ENCODE data around the gene NME1. TPM values are rescaled to one million over a fixed set of nuclear protein-coding genes. Genes with fewer than 3 reads are reported as not detected.
A peak's percentile ranks its signal among the peaks of the same experiment; 100 is the strongest.

Gene NME1
- total and polyA plus RNA-seq, 9 of the 15 experiments (the other 6 are each of a cell fraction or from before 2014, with no cell fraction given), result 449 to 1,588 (median 604) TPM

GRCh38 chr17:51152766-51153209 lies 571 bp upstream of the NME1 start (continued):
- TF ChIP-seq E2F3 (CRISPR knock-in tag; IDR thresholded peaks at IDR 0.05) (no peak), ZC3H4 (CRISPR knock-in tag; IDR thresholded peaks at IDR 0.05; ENCODE audit: borderline replicate concordance) (no peak), HMGXB4 (CRISPR knock-in tag; IDR thresholded peaks at IDR 0.05) (no peak), ZBTB26 (CRISPR knock-in tag; IDR thresholded peaks at IDR 0.05) (no peak), FOSL1 (tag; conservative IDR thresholded peaks at IDR 0.05) (no peak), ZNF740 (CRISPR knock-in tag; IDR thresholded peaks at IDR 0.05) (no peak), ZNF740 (tag; IDR thresholded peaks at IDR 0.05) (no peak), RAD21 (CRISPR knock-in tag; conservative IDR thresholded peaks at IDR 0.05 in 1 of 2, IDR thresholded peaks at IDR 0.05 in 1 of 2) (no peak), ZNF384 (IDR thresholded peaks at IDR 0.05; ENCODE audit: low read depth, low read length) (peak; percentile 63), ZNF431 (CRISPR knock-in tag; IDR thresholded peaks at IDR 0.05) (no peak), CREM (IDR thresholded peaks at IDR 0.05; ENCODE audit: low read depth) (0 out of 2 replicates have a peak, but pooled peaks have one; percentile 12), PRDM10 (IDR thresholded peaks at IDR 0.05; ENCODE audit: partially characterized antibody) (no peak), ATF2 (CRISPR knock-in tag; IDR thresholded peaks at IDR 0.05) (no peak), HNRNPUL1 (IDR thresholded peaks at IDR 0.05; ENCODE audit: low read length) (no peak), DNMT1 (IDR thresholded peaks at IDR 0.05) (no peak), ZKSCAN8 (CRISPR knock-in tag; IDR thresholded peaks at IDR 0.05) (0 out of 2 replicates have a peak, but pooled peaks have one; percentile 16)

Measured in K562 (cell line).